GM21529 (cell line): Measurements from ENCODE around the gene RNF115.
"Not testable (repeated sequence)": the region's sequence is repeated elsewhere in the genome, so short reads cannot be mapped to it uniquely, and the experiment has no call there.

Source experiments
- ATAC-seq: cut with Tn5 transposase; IDR thresholded peaks from one replicate; pipeline ENCODE4 v1.9.1; 2021; ENCODE audit not compliant: unreplicated experiment

The RNF115 gene

GRCh38 chr1:145828367-145829026 lies 4.6 kb upstream of the RNF115 start:
- ATAC-seq: no peak

GRCh38 chr1:145827966-145828365 lies 4.1 kb upstream of the RNF115 start:
- no peak for ATAC-seq

GRCh38 chr1:145826030-145826429 lies 2.1 kb upstream of the RNF115 start:
- no peak for ATAC-seq

GRCh38 chr1:145824499-145824842 lies 576 bp upstream of the RNF115 start:
- no peak for ATAC-seq

- not testable (repeated sequence) for ATAC-seq
Measured at GRCh38 chr1:145822779-145823331, 1.0 kb downstream of the RNF115 start.

GRCh38 chr1:145818095-145818494 lies 5.8 kb downstream of the RNF115 start:
- ATAC-seq: not testable (repeated sequence)

- not testable (repeated sequence) for ATAC-seq
Measured at GRCh38 chr1:145812977-145813810, 10.7 kb downstream of the RNF115 start.

GRCh38 chr1:145806844-145807243 lies 17.1 kb downstream of the RNF115 start:
- no peak for ATAC-seq

GRCh38 chr1:145806408-145806807 lies 17.5 kb downstream of the RNF115 start:
- ATAC-seq: no peak

- ATAC-seq: no peak
Measured at GRCh38 chr1:145805057-145805456, 18.8 kb downstream of the RNF115 start.

GRCh38 chr1:145804235-145805045 lies 19.5 kb downstream of the RNF115 start:
- no peak for ATAC-seq

GRCh38 chr1:145799806-145800205 lies 24.1 kb downstream of the RNF115 start:
- no peak for ATAC-seq

- ATAC-seq: no peak
Measured at GRCh38 chr1:145796753-145797152, 27.1 kb downstream of the RNF115 start.

- ATAC-seq: no peak
Measured at GRCh38 chr1:145795257-145795881, 28.5 kb downstream of the RNF115 start.

- no peak for ATAC-seq
Measured at GRCh38 chr1:145792484-145792883, 31.4 kb downstream of the RNF115 start.

GRCh38 chr1:145791860-145792259 lies 32.0 kb downstream of the RNF115 start:
- not testable (repeated sequence) for ATAC-seq

- no peak for ATAC-seq
Measured at GRCh38 chr1:145788580-145788979, 35.3 kb downstream of the RNF115 start.

GRCh38 chr1:145786271-145786670 lies 37.6 kb downstream of the RNF115 start:
- no peak for ATAC-seq

- no peak for ATAC-seq
Measured at GRCh38 chr1:145785547-145785946, 38.3 kb downstream of the RNF115 start.

GRCh38 chr1:145784409-145784808 lies 39.5 kb downstream of the RNF115 start:
- ATAC-seq: no peak
